Osteocyte (in vitro differentiated cells): ENCODE data around the gene AGPS. TPM values are rescaled to one million over a fixed set of nuclear protein-coding genes. Genes with fewer than 3 reads are reported as not detected.

Experiments used
- DNase-seq: peaks from one replicate; pipeline ENCODE4 v3.0.0; 2021; ENCODE audit warnings: mixed read lengths; ENCODE audit not compliant: unreplicated experiment; ENCODE audit errors: extremely low spot score
- H3K27ac Mint-ChIP-seq: one replicate; pipeline ENCODE4 v1.8.0; 2021; ENCODE audit warnings: mild to moderate bottlenecking, mixed read lengths; ENCODE audit not compliant: unreplicated experiment
- H3K27me3 Mint-ChIP-seq: one replicate; pipeline ENCODE4 v1.8.0; 2021; ENCODE audit warnings: mixed read lengths; ENCODE audit not compliant: unreplicated experiment
- H3K36me3 Mint-ChIP-seq: one replicate; pipeline ENCODE4 v1.8.0; 2021; ENCODE audit warnings: mixed read lengths; ENCODE audit not compliant: unreplicated experiment
- H3K4me1 Mint-ChIP-seq: one replicate; pipeline ENCODE4 v1.8.0; 2021; ENCODE audit warnings: mixed read lengths; ENCODE audit not compliant: unreplicated experiment
- H3K4me3 Mint-ChIP-seq: one replicate; pipeline ENCODE4 v1.8.0; 2021; ENCODE audit warnings: mild to moderate bottlenecking, moderate library complexity, mixed read lengths; ENCODE audit not compliant: unreplicated experiment
- H3K9me3 Mint-ChIP-seq: one replicate; pipeline ENCODE4 v1.8.0; 2021; ENCODE audit warnings: mixed read lengths; ENCODE audit not compliant: unreplicated experiment
- total RNA-seq: library from RNA; stranded (reverse); gene quantifications from 2 replicates; pipeline ENCODE4 v1.2.1, GENCODE V29; 2021
- TF ChIP-seq, protein P1 (sequence below): fragments of 200-600 bp; sonication (generic); IDR thresholded peaks from 2 replicates; pipeline ENCODE4 v1.5.0; 2021; ENCODE audit warnings: antibody characterized with exemption, mild to moderate bottlenecking, moderate library complexity

The AGPS gene
- total RNA-seq, 1 donor from 2014 or later: 38.0 TPM

DNA sequence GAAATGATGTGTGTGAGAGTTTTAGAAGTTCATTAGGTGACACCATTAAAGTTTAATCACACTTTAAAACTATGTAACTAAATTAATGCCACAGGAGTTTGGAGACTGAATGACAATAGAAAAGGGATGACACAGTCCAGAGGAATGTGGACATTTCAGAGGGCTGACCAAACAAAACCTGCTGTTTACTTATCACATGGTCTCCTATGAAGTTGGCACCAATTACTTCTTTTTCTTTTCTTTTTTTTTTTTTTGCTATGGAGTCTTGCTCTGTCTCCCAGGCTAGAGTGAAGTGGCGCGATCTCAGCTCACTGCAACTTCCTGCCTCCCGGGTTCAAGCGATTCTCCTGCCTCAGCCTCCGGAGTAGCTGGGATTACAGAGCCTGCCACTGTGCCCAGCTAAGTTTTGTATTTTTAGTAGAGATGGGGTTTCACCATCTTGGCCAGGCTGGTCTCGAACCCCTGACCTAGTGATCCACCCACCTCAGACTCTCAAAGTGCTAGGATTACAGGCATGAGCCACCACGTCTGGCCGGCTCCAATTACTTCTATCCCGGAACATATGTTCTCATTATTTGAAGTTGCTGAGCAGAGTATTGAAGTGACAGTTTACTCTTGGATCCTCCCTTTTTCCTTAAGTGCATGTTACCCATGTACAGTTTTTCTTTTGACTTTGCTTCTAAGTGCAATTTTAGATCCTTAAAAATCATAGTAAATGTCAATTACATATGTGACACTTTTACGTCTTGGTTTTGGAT, 4.3 kb downstream of the AGPS start:
- Mint-ChIP-seq H3K4me1 (peaks cover 49% of the 10 kb centered on the region), H3K27ac (peak overlapping the region; percentile 56), H3K36me3 (peaks cover 2% of the 10 kb centered on the region), H3K9me3 (no peaks in the 10 kb centered on the region), H3K27me3 (no peaks in the 10 kb centered on the region), H3K4me3 (no peak overlapping the region)
- TF ChIP-seq, protein P1, sequence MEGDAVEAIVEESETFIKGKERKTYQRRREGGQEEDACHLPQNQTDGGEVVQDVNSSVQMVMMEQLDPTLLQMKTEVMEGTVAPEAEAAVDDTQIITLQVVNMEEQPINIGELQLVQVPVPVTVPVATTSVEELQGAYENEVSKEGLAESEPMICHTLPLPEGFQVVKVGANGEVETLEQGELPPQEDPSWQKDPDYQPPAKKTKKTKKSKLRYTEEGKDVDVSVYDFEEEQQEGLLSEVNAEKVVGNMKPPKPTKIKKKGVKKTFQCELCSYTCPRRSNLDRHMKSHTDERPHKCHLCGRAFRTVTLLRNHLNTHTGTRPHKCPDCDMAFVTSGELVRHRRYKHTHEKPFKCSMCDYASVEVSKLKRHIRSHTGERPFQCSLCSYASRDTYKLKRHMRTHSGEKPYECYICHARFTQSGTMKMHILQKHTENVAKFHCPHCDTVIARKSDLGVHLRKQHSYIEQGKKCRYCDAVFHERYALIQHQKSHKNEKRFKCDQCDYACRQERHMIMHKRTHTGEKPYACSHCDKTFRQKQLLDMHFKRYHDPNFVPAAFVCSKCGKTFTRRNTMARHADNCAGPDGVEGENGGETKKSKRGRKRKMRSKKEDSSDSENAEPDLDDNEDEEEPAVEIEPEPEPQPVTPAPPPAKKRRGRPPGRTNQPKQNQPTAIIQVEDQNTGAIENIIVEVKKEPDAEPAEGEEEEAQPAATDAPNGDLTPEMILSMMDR: no peak
- no peak for DNase-seq

DNA sequence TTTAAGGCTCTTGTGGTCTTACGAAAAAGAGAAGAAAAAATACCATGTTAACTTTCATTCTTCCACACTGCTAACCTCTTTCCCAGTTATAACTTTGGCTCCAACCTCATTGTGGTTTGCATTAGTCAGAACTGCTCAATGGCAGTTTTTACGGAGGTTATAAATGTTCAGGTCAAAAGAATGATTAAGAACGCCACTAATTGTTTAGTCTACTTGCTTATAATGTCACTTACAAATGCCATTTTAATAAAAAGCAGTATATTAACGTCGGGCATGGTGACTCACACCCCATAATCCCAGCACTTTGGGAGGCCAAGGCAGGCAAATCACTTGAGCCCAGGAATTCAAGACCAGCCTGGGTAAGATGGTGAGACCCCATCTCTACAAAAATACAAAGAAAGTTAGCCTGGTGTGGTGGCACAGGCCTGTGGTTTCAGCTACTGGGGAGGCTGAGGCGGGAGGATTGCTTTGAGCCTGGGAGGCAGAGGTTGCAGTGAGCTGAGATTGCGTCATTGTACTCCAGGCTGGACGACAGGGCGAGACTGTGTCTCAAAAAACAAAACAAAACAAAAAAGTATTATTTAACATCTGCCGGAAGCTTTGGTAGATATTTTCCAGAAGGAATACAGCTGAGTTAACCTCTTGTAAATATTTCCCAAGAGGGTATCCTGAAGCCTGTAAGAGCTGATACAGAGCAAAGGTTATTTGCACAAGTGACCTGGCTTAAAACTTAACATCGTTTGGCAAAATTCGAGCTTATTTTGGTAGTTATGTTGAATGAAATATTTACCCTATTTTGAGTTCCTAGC, 5.1 kb downstream of the AGPS start:
- no peaks in the 10 kb centered on the region for H3K27me3 Mint-ChIP-seq
- TF ChIP-seq, protein P1: no peak
- peak overlapping the region; percentile 56 for H3K27ac Mint-ChIP-seq
- H3K4me1 Mint-ChIP-seq: peaks cover 45% of the 10 kb centered on the region
- no peak overlapping the region for H3K4me3 Mint-ChIP-seq
- H3K9me3 Mint-ChIP-seq: no peaks in the 10 kb centered on the region
- no peak for DNase-seq
- H3K36me3 Mint-ChIP-seq: peaks cover 2% of the 10 kb centered on the region

DNA sequence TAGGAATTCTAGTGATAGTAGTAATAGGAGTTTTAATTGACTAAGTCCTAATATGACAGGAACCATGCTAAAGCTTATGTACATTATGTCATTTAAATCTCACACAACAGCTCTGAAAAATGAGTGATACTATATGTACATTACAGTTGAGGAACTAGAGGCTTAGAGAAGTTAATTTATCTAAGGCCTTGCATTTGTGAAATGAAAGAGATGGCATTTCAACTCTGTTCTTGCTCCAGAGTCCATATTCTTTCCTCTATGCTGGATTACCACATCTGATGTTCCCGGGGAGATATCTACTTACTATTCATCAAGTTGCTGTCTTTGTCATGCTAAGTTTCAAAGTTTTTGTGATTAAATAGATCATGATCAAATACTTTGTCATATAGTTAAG, 5.7 kb downstream of the AGPS start:
- peaks cover 41% of the 10 kb centered on the region for H3K4me1 Mint-ChIP-seq
- no peaks in the 10 kb centered on the region for H3K9me3 Mint-ChIP-seq
- TF ChIP-seq, protein P1: no peak
- H3K4me3 Mint-ChIP-seq: no peak overlapping the region
- H3K27me3 Mint-ChIP-seq: no peaks in the 10 kb centered on the region
- DNase-seq: no peak
- H3K27ac Mint-ChIP-seq: no peak overlapping the region
- peaks cover 2% of the 10 kb centered on the region for H3K36me3 Mint-ChIP-seq

DNA sequence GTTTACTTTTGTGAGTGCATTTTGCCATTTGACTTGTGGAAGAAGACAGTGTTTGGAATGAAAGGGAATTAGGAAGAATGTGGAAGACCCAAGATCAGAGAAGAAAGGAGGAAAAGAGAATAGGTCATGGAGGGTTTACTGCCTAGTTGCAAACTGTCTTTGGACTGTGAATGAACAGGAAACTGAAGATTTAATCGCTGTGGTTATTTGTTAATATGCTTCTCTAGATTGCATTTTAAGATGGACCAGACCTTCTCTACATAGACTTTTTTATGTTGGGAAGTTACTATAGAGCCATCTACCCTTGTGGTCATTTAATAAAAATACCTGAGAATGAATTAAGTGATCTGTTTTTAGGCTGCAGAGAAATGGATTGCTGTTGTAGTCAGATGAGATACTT, 6.2 kb downstream of the AGPS start:
- Mint-ChIP-seq H3K27ac (no peak overlapping the region), H3K4me1 (peaks cover 36% of the 10 kb centered on the region), H3K36me3 (peaks cover 2% of the 10 kb centered on the region), H3K27me3 (no peaks in the 10 kb centered on the region), H3K4me3 (no peak overlapping the region), H3K9me3 (no peaks in the 10 kb centered on the region)
- TF ChIP-seq, protein P1: no peak
- no peak for DNase-seq

DNA sequence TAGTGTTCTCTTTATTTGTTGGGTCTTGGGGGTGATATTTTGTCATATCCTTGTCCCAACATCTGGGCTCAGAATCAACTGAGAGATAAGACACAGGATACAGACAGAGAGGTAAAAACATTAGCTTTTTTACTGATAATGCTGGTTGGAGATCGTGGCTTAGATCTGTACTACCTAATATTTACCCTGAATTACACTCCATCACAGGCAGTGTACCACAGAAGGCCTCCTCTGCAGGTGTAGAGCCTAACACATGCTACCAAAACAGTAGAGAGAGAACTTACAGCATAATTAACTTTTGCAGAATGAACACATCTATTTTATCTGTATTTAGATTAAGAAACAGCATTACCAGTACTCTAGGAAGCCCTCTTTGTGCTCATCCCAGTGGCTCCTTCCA, 6.8 kb downstream of the AGPS start:
- H3K4me3 Mint-ChIP-seq: no peak overlapping the region
- no peaks in the 10 kb centered on the region for H3K9me3 Mint-ChIP-seq
- no peak for DNase-seq
- no peak overlapping the region for H3K27ac Mint-ChIP-seq
- TF ChIP-seq, protein P1: no peak
- peaks cover 30% of the 10 kb centered on the region for H3K4me1 Mint-ChIP-seq
- no peaks in the 10 kb centered on the region for H3K27me3 Mint-ChIP-seq
- H3K36me3 Mint-ChIP-seq: peaks cover 2% of the 10 kb centered on the region
